H1 (cell line): ENCODE results near the gene TMSB15B. TPM values are rescaled to one million over a fixed set of nuclear protein-coding genes. Genes with fewer than 3 reads are reported as not detected.

ENCODE experiments used
- CTCF ChIA-PET: fragments of 300-600 bp; sonication (Branson Sonifier 250); formaldehyde crosslinking; loops from one replicate; lab custom pipeline; 2021; ENCODE audit not compliant: partially characterized antibody; lab: Charles Lee
- POLR2A ChIA-PET: fragments of 300-600 bp; sonication (Branson Sonifier 250); formaldehyde crosslinking; loops from one replicate; lab custom pipeline; 2021; ENCODE audit warnings: inconsistent platforms; ENCODE audit not compliant: partially characterized antibody; lab: Charles Lee
- DNase-seq, 2 experiments: peaks; one replicate each; pipeline versions ENCODE4 v3.0.0 to v3.0.0-alpha.2; 2010 to 2022; ENCODE audit warnings: low spot score in 2 of 2, low read depth in 1 of 2, mixed read lengths in 1 of 2
- FAIRE-seq: peaks from 2 replicates; lab custom pipeline; 2011; peaks lifted over from hg19 to GRCh38; lab: Jason Lieb, UNC
- H2AFZ ChIP-seq: 2 replicates; pipeline ENCODE4 v1.8.1; 2012; ENCODE audit warnings: low read length, inconsistent platforms
- H2AK5ac ChIP-seq: 2 replicates; pipeline ENCODE4 v1.6.1; 2013; ENCODE audit warnings: low read depth, low read length
- H2BK120ac ChIP-seq: replicated peaks from 2 replicates; pipeline ENCODE3; 2013; ENCODE audit warnings: low read depth, low read length, inconsistent platforms
- H2BK12ac ChIP-seq: 2 replicates; pipeline ENCODE4 v1.6.1; 2013; ENCODE audit warnings: low read depth, low read length
- H2BK15ac ChIP-seq: 2 replicates; pipeline ENCODE4 v1.6.1; 2013; ENCODE audit warnings: low read length
- H2BK20ac ChIP-seq: 2 replicates; pipeline ENCODE4 v1.6.1; 2013; ENCODE audit warnings: low read length
- H2BK5ac ChIP-seq: 2 replicates; pipeline ENCODE4 v1.6.1; 2013; ENCODE audit warnings: low read depth, low read length
- H3K14ac ChIP-seq: 2 replicates; pipeline ENCODE4 v1.6.1; 2013; ENCODE audit warnings: inconsistent platforms; ENCODE audit not compliant: insufficient read length
- H3K18ac ChIP-seq: 2 replicates; pipeline ENCODE4 v1.6.1; 2013; ENCODE audit warnings: low read length; ENCODE audit errors: extremely low read depth
- H3K23ac ChIP-seq: 2 replicates; pipeline ENCODE4 v1.6.1; 2013; ENCODE audit warnings: inconsistent platforms; ENCODE audit not compliant: insufficient read length
- H3K23me2 ChIP-seq: 2 replicates; pipeline ENCODE4 v1.6.1; 2013; ENCODE audit warnings: low read depth, low read length
- H3K27ac ChIP-seq: 2 replicates; pipeline ENCODE4 v1.6.1; 2011; ENCODE audit warnings: low read depth, low read length, inconsistent platforms
- H3K27me3 ChIP-seq, 4 experiments: replicated peaks in 1 of 4; 1 replicate in 1 of 4; 2 replicates in 3 of 4; pipeline versions ENCODE4 v1.6.1 to v1.8.1; 2011 to 2013; ENCODE audit warnings: low read length in 3 of 4, mild to moderate bottlenecking in 3 of 4, inconsistent platforms in 2 of 4, mixed read lengths in 2 of 4, moderate library complexity in 1 of 4; ENCODE audit not compliant: control insufficient read depth in 3 of 4, insufficient read depth in 3 of 4; ENCODE audit errors: extremely low read depth in 1 of 4
- H3K36me3 ChIP-seq, 4 experiments: 2 replicates each; pipeline versions ENCODE4 v1.6.1 to v1.8.1; 2011 to 2013; ENCODE audit warnings: mild to moderate bottlenecking in 4 of 4, low read length in 3 of 4, moderate library complexity in 2 of 4, control low read depth in 1 of 4, inconsistent platforms in 1 of 4; ENCODE audit not compliant: insufficient read depth in 4 of 4, control insufficient read depth in 2 of 4
- H3K4ac ChIP-seq: replicated peaks from 2 replicates; pipeline ENCODE3; 2013; ENCODE audit warnings: low read length, low read depth, mixed read lengths, inconsistent platforms; ENCODE audit not compliant: insufficient read length
- H3K4me1 ChIP-seq, 4 experiments: replicated peaks in 1 of 4; 1 replicate in 1 of 4; 2 replicates in 3 of 4; pipeline versions ENCODE4 v1.6.1 to v1.8.1; 2011 to 2013; ENCODE audit warnings: low read length in 3 of 4, inconsistent platforms in 2 of 4, mixed read lengths in 1 of 4; ENCODE audit not compliant: insufficient read depth in 4 of 4, control insufficient read depth in 3 of 4
- H3K4me2 ChIP-seq, 2 experiments: 2 replicates each; pipeline versions ENCODE4 v1.6.1 to v1.8.1; 2011 to 2013; ENCODE audit warnings: low read depth in 2 of 2, low read length in 2 of 2, control low read depth in 1 of 2, inconsistent platforms in 1 of 2, mild to moderate bottlenecking in 1 of 2; ENCODE audit not compliant: insufficient read depth in 1 of 2
- H3K4me3 ChIP-seq, 4 experiments: fragments of 200-600, 300-600 bp in 1 of 4; sonication (generic), shearing (Covaris generic), sonication (Bioruptor Twin) in 1 of 4; 2 replicates each; pipeline versions ENCODE4 v1.5.1 to v1.8.1; 2011 to 2016; ENCODE audit warnings: low read length in 4 of 4, low read depth in 3 of 4, control low read depth in 2 of 4, inconsistent platforms in 2 of 4, mild to moderate bottlenecking in 2 of 4, mixed read lengths in 1 of 4, moderate library complexity in 1 of 4; ENCODE audit not compliant: insufficient read depth in 2 of 4; ENCODE audit errors: extremely low read depth in 1 of 4
- H3K56ac ChIP-seq: replicated peaks from 2 replicates; pipeline ENCODE3; 2013; ENCODE audit warnings: low read depth, mild to moderate bottlenecking, mixed read lengths, low read length, inconsistent platforms; ENCODE audit not compliant: insufficient read length
- H3K79me1 ChIP-seq: 2 replicates; pipeline ENCODE4 v1.6.1; 2013; ENCODE audit warnings: low read depth, low read length, control low read depth
- H3K79me2 ChIP-seq, 2 experiments: 2 replicates each; pipeline versions ENCODE4 v1.6.1 to v1.8.1; 2012 to 2013; ENCODE audit warnings: low read length in 2 of 2, mild to moderate bottlenecking in 2 of 2, inconsistent platforms in 1 of 2; ENCODE audit not compliant: insufficient read depth in 2 of 2, control insufficient read depth in 1 of 2
- H3K9ac ChIP-seq, 4 experiments: replicated peaks in 1 of 4; 1 replicate in 1 of 4; 2 replicates in 3 of 4; pipeline versions ENCODE4 v1.6.1 to v1.8.1; 2011 to 2013; ENCODE audit warnings: low read depth in 3 of 4, low read length in 3 of 4, control low read depth in 2 of 4, mild to moderate bottlenecking in 2 of 4, moderate library complexity in 2 of 4, inconsistent platforms in 1 of 4; ENCODE audit errors: extremely low read depth in 1 of 4
- H3K9me3 ChIP-seq, 2 experiments: 2 replicates each; pipeline versions ENCODE4 v1.6.1 to v1.8.1; 2012 to 2013; ENCODE audit warnings: mild to moderate bottlenecking in 2 of 2, moderate library complexity in 2 of 2, control low read depth in 1 of 2, inconsistent platforms in 1 of 2, low read depth in 1 of 2, low read length in 1 of 2, mixed read lengths in 1 of 2; ENCODE audit not compliant: insufficient read depth in 2 of 2
- H4K20me1 ChIP-seq, 2 experiments: replicated peaks in 1 of 2; 2 replicates each; pipeline versions ENCODE3 to v1.8.1; 2011 to 2013; ENCODE audit warnings: inconsistent platforms in 2 of 2, low read length in 2 of 2, mild to moderate bottlenecking in 1 of 2; ENCODE audit not compliant: insufficient read depth in 2 of 2, control insufficient read depth in 1 of 2
- H4K5ac ChIP-seq: 2 replicates; pipeline ENCODE4 v1.6.1; 2013; ENCODE audit warnings: low read length, low read depth, mixed read lengths, inconsistent platforms; ENCODE audit not compliant: insufficient read length
- H4K8ac ChIP-seq: 2 replicates; pipeline ENCODE4 v1.8.0; 2013; ENCODE audit warnings: mild to moderate bottlenecking, moderate library complexity, low read length, inconsistent platforms; ENCODE audit not compliant: insufficient read depth; ENCODE audit errors: extremely low read depth
- H4K91ac ChIP-seq: replicated peaks from 2 replicates; pipeline ENCODE3; 2013; ENCODE audit warnings: low read length, mixed read lengths, inconsistent platforms; ENCODE audit not compliant: insufficient read length
- CHD2 ChIP-seq: IDR thresholded peaks from 2 replicates; pipeline ENCODE4 v1.6.1; 2012; ENCODE audit warnings: low read length, improper control_type of control experiment
- EZH2 ChIP-seq: fragments of 200-600 bp; sonication (generic); IDR thresholded peaks from 2 replicates; pipeline ENCODE4 v1.7.1; 2012; ENCODE audit warnings: low read depth, mild to moderate bottlenecking, moderate library complexity, low read length, inconsistent platforms; ENCODE audit not compliant: severe bottlenecking
- POLR2AphosphoS5 ChIP-seq: IDR thresholded peaks from 2 replicates; pipeline ENCODE4 v1.6.1; 2011; ENCODE audit warnings: low read depth, low read length
- SP2 ChIP-seq: IDR thresholded peaks from 2 replicates; pipeline ENCODE4 v1.6.1; 2012; ENCODE audit warnings: mild to moderate bottlenecking, low read length, inconsistent platforms
- TEAD4 ChIP-seq: IDR thresholded peaks from 2 replicates; pipeline ENCODE4 v1.6.1; 2012; ENCODE audit warnings: low read depth, low read length, inconsistent platforms, mixed read lengths
- WGBS, 2 experiments: shearing (Covaris generic) in 1 of 2; methylation state at CpG; one replicate each; pipeline versions ENCODE4 v1.1.6 to v1.1.7; 2013 to 2015; ENCODE audit warnings: low lambda C conversion rate in 2 of 2, mixed read lengths in 2 of 2, inconsistent platforms in 1 of 2, low coverage in 1 of 2, missing lambda C conversion rate in 1 of 2; ENCODE audit not compliant: insufficient replicate concordance in 2 of 2, insufficient coverage in 1 of 2, insufficient read length in 1 of 2; ENCODE audit errors: extremely low coverage in 1 of 2, missing lambda C conversion rate in 1 of 2; 5-methylcytosine and 5-hydroxymethylcytosine counted together
- polyA plus RNA-seq, 7 experiments: library from polyadenylated mRNA; depleted of rRNA in 3 of 7; stranded (reverse) in 5 of 7; unstranded in 2 of 7; fragments of >200 nt in 5 of 7; fragments of 200-250 nt in 2 of 7; gene quantifications; 1 replicate in 5 of 7; 2 replicates in 1 of 7; 4 replicates in 1 of 7; pipeline versions ENCODE4 v1.2.1 to v1.2.3, GENCODE V29; 2011 to 2013; ENCODE audit warnings: missing spikeins in 2 of 7, mixed read lengths in 2 of 7
- total RNA-seq: library from RNA; stranded (reverse); fragmentation: NEBNext Ultra II Directional; extraction: Animal tissue kit (Norgen Biotek cat#: 25700); gene quantifications from 2 replicates; pipeline ENCODE4 v1.2.1, GENCODE V29; 2021

The TMSB15B gene
- total and polyA plus RNA-seq, 2 of the 8 experiments (the other 6 are each of a cell fraction or from before 2014, with no cell fraction given), result 11.7 to 12.1 TPM

DNA sequence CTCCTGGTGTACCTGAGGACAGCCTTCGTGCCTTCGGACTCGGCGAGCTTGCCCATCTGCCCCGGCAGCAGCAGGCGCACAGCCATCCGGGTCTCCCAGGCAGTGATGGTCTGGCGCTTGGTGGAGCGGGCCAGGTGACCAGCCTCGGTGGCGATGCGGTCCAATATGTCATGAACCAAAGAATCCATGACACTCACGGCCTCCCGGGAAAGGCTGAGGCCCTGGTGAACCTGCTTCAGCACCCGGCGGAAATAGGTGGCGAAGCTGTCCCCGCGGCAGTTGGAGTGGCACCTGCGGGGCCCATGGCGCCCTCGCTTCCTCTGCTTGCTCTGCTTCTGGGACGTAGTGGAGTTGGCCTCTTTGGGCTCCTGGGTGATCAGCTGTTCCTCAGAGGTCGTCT, 50.7 kb downstream of the TMSB15B start:
- WGBS, 2 experiments, result 95% methylated on average over 13 of the region's 24 CpGs; no CpG with 5 or more reads in 1 of the 2 experiments
- no peak overlapping the region for H3K4me2 ChIP-seq
- H3K79me1 ChIP-seq, result no peaks in the 10 kb centered on the region
- H3K23me2 ChIP-seq, result no peaks in the 10 kb centered on the region
- no peak overlapping the region for H3K14ac ChIP-seq
- no peak overlapping the region for H3K4ac ChIP-seq
- H2BK120ac ChIP-seq, result no peak overlapping the region
- no peaks in the 10 kb centered on the region for H3K4me1 ChIP-seq
- TF ChIP-seq TEAD4 (no peak), SP2 (no peak), CHD2 (no peak), EZH2 (no peak), POLR2AphosphoS5 (no peak)
- H2AFZ ChIP-seq, result no peak overlapping the region
- no peak for FAIRE-seq
- H2AK5ac ChIP-seq, result no peak overlapping the region
- POLR2A ChIA-PET, result no interaction called here
- CTCF ChIA-PET, result no interaction called here
- H4K91ac ChIP-seq, result no peak overlapping the region
- H3K36me3 ChIP-seq, result no peaks in the 10 kb centered on the region
- H2BK15ac ChIP-seq, result no peak overlapping the region
- H3K27me3 ChIP-seq, result no peaks in the 10 kb centered on the region
- H2BK5ac ChIP-seq, result no peak overlapping the region
- H3K27ac ChIP-seq, result no peak overlapping the region
- no peaks in the 10 kb centered on the region for H4K20me1 ChIP-seq
- H3K9me3 ChIP-seq, result no peaks in the 10 kb centered on the region
- H3K9ac ChIP-seq, result no peak overlapping the region
- H3K23ac ChIP-seq, result no peak overlapping the region
- no peak overlapping the region for H4K8ac ChIP-seq
- H2BK20ac ChIP-seq, result no peak overlapping the region
- no peak for DNase-seq
- H3K79me2 ChIP-seq, result no peaks in the 10 kb centered on the region
- no peak overlapping the region for H3K4me3 ChIP-seq
- no peak overlapping the region for H2BK12ac ChIP-seq
- no peak overlapping the region for H3K18ac ChIP-seq
- H3K56ac ChIP-seq, result no peak overlapping the region
- H4K5ac ChIP-seq, result no peak overlapping the region
